ENCODE measurements around the gene EZR.

EZR gene

DNA sequence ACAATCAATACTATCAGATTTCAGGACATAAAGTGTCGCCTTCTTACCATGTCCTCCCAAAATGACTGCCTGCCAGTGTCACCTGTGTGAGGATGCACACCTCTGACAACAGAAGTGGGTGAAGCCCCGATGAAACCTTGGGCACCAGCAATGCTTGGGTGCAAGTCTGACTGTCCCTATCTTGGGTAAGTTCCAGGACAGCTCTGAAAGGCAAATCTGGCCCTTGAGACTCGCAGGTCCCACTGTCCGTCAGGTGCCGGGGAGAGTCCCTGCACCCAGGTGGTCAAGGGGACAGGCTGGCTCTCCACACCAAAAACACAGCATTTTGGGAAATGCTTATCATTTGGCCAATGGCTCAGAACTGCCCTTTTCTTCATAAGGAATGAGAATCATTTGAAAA is 43.3 kb downstream of the EZR start:
- no peak for DNase-seq (ENCODE audit: low read depth in 3 of 3)

DNA sequence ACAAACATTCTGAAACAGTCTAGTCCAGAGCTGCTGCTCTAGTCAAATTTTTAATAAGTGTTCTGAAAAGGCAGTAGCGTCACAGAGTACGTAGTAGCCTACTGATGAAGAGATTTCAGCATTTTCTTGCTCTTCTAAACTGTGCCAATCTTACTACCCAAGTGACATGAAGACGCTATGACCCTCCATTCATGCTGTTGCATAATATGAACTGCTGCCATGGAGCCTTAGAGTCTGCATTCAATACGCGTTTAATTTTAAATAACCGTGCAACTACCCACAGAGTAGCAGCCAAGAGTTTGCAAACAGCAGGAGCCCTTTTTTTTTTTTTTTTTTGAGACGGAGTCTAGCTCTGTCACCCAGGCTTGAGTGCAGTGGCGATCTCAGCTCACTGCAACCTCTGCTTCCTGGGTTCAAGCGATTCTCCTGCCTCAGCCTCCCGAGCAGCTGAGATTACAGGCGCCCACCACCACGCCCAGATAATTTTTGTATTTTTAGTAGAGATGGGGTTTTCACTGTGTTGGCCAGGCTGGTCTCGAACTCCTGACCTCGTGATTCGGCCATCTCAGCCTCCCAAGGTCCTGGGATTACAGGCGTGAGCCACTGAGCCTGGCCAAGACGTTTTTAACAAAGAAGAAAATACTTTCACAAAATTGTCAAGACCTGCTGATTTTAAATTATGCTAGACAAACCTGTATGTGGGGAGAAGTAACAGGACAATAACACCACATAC is 44.3 kb downstream of the EZR start:
- no peak for DNase-seq (ENCODE audit: low read depth in 3 of 3)

DNA sequence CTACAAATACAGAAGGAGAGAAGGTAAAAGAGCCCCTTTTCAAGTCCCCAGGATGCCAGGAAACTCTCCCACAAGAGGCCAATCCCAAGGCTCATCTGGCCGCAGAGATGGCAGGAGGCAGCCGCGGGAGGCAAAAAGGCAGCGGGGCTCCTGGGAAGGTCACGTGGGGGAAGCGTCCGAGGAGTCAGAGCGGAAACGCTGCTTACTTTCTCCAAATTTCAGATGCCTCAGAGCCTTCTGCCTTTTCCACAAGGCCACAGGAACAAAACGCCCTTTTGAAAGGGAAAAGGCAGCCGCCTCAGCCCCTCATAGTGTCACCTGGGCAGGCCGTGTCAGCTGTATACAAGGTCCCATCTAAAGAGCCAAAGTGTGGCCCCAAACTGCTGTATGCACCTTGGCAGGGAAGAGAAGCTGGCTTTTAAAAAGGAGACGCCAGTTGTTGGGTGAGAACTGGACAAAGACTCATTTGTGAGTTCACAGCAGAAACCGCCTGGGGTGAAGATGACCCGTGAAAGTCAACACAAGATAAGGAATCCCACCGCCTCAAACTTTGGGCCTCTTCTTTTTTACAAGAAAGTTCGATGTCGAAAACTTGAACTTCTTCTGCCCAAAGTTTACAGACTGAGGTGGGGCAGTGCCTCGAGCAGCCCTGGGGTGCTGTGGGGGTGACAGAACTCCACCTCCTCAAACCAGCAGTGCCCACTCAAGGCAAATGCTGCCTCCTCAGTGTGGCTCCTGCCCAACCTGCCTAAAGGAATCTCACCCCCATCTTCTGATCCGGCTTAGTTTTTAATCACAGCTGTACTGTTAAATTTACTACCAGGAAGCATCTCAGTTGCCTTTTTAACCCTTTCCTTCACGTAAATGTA is 45.4 kb downstream of the EZR start:
- DNase-seq (ENCODE audit: low read depth in 3 of 3): no peak

DNA sequence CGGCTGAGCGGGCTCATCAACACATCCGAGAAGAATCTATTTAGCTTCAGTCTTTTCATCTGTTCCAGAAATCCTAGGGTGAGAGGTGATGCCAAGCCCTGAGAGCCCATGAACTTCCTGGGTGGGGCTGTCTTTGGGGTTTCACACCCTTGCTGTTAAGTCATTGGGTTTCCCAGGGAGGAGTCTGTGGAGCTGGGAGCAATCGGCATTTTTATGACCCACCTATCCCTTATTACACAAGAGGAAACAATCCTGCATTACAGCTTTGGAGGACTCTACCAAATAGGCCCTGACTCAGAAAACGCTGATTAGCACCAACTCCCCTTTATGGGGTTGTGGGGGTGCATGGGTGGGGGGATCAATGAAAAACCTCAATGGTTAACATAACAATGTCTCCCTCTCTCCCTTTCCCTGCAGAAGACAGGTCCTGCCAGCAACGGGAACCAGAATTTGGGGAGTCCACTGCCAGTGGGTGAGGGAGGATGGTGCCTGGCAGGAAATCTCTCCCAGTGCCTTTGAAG is 46.3 kb downstream of the EZR start:
- no peak for DNase-seq (ENCODE audit: low read depth in 3 of 3)

DNA sequence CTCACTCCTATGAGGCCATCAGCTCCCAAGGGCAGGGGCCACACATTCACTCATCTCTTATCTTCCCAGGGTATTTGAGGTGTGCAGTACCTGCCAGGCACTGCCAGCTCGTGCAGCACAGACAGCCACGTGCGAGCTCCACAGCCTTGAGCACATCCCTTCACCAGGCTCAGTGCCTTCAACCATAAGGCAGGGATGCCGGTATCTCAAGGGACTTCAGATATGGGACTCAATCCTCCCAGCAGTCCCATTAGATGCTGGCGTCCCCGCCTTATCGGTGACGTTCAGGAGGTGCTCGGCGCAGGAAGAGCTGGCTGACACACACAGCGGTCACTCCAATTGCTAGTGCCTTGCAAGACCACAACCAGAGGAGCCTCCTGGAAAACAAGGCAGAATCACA is 47.0 kb downstream of the EZR start:
- DNase-seq (ENCODE audit: low read depth in 3 of 3): no peak

DNA sequence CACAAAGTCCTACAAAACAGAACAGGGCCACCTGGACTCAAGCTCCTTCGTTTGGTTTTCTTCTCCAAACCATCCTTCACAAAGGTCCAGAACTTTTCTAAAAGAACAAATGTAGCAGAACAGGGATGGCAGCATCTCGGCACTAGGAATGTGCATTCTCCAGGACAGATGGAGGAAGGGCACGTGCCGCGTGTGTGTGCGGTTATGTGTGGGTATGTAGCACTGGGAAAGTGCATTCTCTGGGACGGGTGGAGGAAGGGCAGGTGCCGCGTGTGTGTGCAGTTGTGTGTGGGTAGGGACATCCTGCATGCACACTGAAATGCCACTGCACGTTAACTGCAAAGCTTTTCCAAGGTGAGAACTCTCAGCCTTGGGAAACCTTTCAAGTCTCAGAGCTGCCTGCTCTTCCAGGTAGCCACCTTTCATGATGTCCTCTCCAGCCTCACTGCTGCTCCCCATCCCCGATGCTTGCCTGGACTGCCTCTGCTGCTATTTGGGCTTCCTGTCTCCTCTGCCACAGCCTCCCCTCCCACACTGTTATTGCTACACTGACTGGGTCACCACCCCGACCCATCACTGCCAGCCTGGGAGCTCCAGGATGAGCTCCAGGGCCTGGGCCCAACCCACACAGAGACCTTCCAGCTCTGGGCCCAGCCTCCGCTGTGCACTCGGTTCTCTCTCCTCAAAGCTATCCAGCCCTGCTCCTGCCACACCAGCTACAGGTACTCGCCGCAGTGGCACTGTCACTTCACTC is 47.6 kb downstream of the EZR start:
- no peak for DNase-seq (ENCODE audit: low read depth in 3 of 3)

DNA sequence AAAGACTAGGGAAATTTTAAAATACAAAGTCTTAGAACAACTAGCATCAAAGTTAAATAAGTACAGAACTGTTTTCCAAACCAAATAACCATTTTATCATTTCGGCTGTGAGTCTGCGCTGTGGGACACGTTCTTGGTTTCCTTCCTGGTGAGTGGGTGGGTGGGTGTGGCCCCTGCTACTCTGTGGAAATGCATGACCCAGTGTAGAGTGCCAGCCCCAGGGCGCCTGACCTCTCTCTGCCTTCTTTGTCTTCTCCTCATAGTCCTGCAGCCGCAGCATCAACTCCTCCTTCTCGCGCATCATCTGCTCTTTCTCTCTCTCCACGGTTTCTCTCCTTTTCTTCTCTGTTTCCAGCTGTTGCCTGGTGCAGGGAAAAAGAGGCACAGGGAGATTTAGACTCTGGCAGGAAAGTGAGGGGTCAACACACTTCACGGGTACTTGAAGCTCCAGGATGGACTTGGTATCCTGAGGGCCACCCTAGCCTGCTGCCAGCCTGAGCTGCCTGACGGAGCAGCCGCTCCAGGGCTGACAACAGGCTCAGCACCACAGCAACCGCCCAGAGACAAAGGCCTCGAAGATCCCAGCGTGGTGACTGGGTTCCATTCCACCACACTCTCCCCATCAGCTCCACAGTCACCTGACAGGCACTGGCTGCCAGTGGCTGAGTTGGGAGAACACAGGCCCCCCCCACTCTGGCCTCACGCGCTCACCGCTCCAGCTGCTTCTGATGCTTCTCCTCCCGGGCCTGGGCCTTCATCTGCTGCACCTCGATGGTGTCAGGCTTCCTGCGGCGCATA is 48.4 kb downstream of the EZR start:
- no peak for DNase-seq (ENCODE audit: low read depth in 3 of 3)

DNA sequence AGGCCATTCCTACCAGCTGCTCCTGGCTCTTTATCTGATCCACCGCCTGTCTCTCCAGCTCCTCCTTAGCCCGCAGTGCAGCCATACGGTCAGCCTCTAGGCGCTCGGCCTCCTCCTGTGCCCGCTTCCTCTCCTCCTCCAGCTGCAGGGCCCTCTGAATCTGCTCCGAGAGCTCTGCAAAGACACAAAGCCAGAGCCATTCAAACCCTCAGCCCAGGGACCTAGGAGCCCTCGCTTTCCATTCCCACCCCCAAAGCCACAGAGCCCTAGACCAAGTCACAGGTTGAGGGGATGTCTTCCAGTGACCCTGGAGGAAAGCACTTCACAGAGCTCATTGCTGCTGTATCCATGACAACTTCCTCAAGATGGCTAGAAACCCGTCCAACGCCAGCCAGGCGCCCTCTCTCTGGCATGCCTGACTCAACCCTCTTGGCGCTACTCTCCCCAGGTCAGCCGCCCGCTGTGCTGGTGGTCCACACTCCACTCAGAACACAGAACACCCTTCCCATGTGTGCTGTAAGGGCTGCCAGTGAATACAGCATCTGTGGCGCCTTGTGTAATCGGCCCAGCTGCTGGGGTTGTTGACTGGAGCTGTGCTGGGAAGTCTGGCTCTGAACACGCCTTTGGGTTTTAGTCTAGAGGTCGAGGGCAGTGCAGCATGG is 49.3 kb downstream of the EZR start:
- DNase-seq (ENCODE audit: low read depth in 3 of 3): no peak

DNA sequence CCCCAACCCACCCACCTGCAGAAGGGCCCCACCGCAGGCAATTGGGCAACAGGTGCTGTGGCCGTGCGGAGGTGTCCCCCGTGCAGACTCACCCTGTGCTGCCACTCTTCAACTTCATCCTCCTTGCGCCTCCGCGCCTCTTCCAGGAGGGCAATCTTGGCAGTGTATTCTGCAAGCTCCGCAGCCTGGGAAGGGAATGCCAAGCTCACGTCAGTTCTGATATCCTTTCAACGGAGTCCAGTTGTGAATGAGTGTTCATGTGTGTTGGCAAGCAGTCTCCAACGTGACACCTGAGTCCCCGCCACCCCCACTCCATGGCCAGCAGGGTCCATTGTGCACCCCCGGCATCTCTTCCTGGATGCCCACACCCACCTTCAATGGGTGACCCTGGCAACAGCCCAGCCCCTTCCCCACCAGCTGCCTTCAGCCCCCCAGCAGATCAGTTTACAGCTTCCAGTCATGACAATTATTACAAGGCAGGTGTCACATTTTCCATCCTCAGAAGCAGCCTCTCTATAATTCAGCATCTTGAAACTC is 49.9 kb downstream of the EZR start:
- no peak for DNase-seq (ENCODE audit: low read depth in 3 of 3)

DNA sequence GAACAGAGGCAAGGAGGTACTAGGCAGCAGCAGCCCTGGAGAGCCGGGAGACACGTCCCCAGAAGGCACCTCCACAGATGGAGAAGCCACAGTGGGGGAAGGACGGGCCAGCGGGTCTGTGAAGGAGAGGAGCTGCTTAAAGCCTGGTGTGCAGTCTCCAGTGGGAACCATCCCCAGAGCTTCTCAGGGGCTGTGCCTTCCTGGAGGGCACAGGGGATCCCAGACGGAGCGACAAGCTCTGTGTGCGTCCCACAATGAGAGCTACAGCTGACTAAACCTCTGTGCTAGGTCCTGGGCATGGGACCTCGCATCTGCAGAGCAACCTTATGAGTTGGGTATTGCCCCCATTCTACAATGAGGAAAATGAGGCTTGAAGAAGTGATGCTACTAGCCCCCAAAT is 50.7 kb downstream of the EZR start:
- no peak for DNase-seq (ENCODE audit: low read depth in 3 of 3)

DNA sequence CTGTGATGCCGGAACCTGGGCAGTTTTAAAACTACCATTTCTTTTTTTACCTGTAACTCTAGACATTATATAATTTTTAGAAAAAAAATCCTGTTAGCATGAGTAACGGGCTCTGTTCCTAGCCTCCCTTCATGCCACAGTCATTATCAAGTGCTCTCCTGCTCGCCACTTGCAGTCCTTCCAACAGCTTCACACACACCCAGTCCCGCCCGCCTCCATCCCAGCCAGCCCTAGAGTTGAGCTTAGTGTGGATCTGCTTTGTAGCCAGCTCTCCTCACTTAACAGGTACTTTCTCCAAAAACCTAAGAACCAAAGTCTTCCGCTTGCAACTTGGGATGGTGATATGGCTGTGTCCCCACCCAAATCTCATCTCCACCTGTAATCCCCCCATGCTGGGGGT is 51.5 kb downstream of the EZR start:
- no peak for DNase-seq (ENCODE audit: low read depth in 3 of 3)

DNA sequence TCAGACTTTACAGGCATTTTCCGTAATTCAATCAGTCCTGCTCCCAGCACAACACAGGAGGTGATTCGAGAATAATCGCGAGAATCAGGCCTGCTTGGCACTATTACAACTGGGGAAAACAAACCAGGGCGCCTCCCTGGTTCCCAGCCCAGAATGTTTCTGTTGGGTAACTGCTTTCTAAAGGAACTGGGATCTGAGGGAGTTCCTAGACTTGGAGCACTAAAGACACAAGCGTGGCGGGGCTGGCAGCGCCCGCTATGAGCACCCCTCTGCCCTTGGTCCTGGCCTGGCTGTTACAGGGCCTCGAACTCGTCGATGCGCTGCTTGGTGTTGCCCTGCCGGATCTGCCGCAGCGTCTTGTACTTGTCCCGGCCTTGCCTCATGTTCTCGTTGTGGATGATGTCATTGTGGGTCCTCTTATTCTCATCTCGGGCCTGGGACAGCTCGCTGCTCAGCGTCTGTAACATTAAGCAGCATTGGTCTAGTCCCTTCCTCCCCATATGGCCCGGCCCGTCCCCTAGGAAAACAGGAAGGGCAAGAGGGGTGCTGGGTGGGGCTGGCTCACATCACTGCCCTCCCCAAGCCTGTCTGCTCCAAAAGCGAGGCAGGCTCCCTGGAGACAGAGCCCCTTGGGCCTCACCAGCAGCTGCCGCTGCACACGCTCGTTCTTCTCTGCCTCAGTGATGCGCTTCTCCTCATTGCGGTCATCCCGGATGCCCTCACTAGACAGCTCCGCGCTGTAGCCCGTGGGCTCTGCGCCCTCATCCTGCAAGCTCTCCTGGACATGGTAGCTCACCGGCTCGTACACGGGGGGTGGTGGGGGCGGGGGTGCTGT is 52.3 kb downstream of the EZR start:
- no peak for DNase-seq (ENCODE audit: low read depth in 3 of 3)

DNA sequence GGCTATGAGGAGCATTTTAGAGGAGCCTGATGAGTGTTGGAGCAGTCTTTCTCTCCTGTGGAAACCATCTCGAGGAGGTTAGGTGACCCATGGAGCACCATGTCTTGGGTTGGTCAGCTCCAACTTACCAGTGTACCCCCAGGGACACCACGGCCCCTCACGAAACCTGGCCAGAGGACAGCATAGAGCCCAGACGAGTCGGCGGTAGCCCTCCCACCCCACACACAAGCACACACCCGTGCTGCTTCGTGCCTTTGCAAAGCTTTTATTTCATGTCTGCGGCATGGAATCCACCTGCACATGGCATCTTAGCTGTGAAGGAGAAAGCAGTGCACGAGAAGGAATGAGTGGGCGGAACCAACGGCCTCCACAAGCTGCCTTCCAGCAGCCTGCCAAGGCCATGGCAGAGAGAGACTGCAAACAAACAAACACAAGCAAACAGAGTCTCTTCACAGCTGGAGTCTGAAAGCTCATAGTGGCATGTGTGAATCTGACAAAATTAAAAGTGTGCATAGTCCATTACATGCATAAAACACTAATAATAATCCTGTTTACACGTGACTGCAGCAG is 53.6 kb downstream of the EZR start:
- no peak for DNase-seq (ENCODE audit: low read depth in 3 of 3)

DNA sequence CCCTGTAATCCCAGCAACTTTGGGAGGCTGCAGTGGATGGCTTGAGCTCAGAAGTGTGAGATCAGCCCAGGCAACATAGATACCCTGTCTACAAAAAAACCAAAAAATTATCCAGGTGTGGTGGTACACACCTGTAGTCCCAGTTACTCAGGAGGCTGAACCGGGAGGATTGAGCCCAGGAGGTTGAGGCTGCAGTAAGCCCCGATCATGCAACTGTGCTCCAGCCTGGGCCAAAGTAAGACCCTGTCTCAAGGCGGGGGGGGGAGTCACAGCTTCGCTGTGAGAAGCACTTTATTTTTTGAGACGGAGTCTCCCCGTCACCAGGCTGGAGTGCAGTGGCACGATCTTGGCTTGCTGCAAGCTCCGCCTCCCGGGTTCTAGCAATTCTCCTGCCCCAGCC is 54.2 kb downstream of the EZR start:
- DNase-seq (ENCODE audit: low read depth in 3 of 3): no peak

DNA sequence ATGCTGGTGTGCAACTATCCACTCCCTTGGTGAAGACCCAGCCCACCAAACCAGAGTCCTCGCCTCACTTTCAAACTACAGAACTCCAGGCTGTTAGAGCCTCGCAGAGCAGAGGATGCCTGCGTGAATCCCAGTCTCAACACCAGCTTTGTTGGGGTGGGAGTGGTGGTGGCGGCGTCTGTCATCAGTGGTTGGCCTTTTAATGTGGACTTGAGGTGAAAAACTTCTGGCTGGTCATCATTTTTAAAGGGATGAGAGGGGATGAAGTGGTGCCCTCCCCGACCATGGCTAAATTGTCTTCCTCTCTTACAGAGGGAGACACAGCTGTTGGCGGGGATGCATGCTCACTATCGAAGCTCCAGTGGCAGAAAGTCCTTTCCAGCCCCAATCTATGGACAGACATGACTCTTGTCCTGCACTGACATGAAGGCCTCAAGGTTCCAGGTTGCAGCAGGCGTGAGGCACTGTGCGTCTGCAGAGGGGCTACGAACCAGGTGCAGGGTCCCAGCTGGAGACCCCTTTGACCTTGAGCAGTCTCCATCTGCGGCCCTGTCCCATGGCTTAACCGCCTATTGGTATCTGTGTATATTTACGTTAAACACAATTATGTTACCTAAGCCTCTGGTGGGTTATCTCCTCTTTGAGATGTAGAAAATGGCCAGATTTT is 54.9 kb downstream of the EZR start:
- DNase-seq (ENCODE audit: low read depth in 3 of 3): no peak

DNA sequence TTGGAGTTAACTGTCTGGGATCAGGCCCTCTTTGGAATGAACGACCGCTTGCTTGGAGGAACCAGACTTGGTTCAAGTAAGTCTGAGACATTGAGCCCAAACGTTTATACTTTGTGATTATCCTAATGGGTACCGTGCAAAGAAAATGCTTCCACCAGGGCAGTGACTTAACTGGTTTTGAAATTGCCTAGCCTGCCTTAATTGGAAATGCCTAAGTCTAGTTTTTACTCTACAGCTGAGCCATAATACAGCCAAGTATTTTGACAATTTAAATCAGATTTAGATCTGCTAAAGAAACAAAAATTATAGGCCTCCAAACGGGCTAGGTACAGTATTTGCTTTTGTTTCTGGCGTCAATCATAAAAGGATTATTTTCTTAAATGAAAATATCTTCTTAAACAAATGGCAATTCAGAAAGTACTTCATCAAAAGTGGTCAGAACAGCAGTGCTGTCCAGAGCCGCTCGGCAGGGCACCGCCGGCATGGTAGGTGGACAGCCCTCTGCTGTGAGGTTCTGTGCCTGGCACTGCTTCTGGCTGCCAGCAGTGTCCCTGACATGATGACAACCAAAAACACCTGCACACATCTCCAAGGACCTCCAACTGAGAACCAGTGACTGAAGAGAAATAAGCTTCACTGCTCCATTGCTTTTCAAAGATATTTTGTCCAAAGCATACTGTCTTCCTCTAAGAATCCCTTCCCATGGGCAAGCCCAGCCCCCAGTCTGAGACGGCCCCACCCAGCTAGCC is 55.6 kb downstream of the EZR start:
- DNase-seq (ENCODE audit: low read depth in 3 of 3): no peak

DNA sequence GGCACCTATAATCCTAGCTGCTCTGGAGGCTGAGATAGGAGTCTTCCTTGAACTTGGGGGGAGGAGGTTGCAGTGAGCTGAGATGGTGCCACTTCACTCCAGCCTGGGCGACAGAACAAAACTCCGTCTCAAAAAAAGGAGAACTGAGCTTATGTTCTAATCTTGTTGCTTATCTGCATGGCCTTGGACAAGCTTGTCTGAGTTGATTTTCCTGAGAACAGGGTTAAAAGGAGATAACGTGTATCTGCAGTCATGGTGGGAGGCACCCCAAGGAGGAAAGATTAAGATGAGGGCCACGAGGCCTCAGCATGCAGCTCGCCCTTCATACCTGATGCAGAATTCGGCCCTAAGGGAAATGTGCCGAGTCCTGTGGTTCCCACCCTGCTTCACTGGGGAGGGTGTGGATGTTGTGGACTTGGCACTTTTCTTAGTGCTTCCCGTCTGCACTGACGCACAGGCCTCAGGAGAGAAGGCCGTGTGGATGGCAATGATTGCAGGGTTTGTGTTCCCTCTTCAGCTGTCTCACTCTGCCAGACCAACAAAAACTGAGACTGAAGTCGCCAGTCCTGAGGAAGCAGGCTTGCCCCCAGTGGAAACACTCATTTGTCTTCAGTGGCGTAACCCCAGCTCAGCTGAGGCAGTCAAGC is 56.3 kb downstream of the EZR start:
- DNase-seq (ENCODE audit: low read depth in 3 of 3): no peak

DNA sequence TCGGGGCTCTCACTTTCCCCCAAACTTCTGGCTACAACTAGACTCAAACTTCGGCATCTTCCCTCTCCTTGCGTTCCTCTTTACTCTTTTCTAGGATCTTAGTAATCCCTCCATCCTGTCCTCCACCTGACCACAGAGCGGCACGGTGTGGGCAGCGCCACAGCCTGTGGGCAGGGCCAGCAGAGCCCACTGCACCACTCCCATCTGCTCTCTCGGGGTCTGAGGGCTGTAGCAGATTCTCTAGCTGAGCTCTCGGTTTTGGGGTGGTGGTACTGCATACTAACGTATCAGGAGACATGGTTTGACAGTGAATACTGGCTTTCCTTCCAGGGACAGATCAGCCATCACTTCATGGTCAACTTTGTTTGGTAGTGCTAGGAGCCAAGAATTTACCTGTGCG is 57.4 kb downstream of the EZR start:
- DNase-seq (ENCODE audit: low read depth in 3 of 3): no peak
